Activated CD8-positive, alpha-beta memory T cell treated with anti-CD3 and anti-CD28 coated beads, Interleukin-2, amount 10 ng/mL, durations not matched to agents 7 days and 5 days (primary cell): Measurements from ENCODE around the gene PPFIA1. TPM values are rescaled to one million over a fixed set of nuclear protein-coding genes. Genes with fewer than 3 reads are reported as not detected.

Source experiments
- ATAC-seq: fragments of 150-1000 bp; cut with Tn5 transposase; one replicate; pipeline ENCODE4 v1.10.0; 2021; ENCODE audit warnings: moderate library complexity
- CTCF ChIA-PET: fragments of 350-600 bp; sonication (Branson Sonifier 250); formaldehyde crosslinking; loops from one replicate; lab custom pipeline; 2021; ENCODE audit warnings: antibody characterized with exemption; lab: Charles Lee
- DNase-seq: peaks from one replicate; pipeline ENCODE4 v3.0.0-alpha.2; 2020
- H3K27ac Mint-ChIP-seq: one replicate; pipeline ENCODE4 v1.8.0; 2021; ENCODE audit warnings: mild to moderate bottlenecking, mixed read lengths
- H3K27me3 Mint-ChIP-seq: one replicate; pipeline ENCODE4 v1.8.0; 2021; ENCODE audit warnings: mixed read lengths
- H3K36me3 Mint-ChIP-seq: one replicate; pipeline ENCODE4 v1.8.0; 2021; ENCODE audit warnings: mild to moderate bottlenecking, mixed read lengths
- H3K4me1 Mint-ChIP-seq: one replicate; pipeline ENCODE4 v1.8.0; 2021; ENCODE audit warnings: mixed read lengths
- H3K4me3 Mint-ChIP-seq: one replicate; pipeline ENCODE4 v1.8.0; 2021; ENCODE audit warnings: mild to moderate bottlenecking, moderate library complexity, mixed read lengths
- H3K9me3 Mint-ChIP-seq: one replicate; pipeline ENCODE4 v1.8.0; 2022; ENCODE audit warnings: low read depth, mixed read lengths
- total RNA-seq, 2 experiments: library from RNA; stranded (reverse); gene quantifications; one replicate each; pipeline ENCODE4 v1.2.3, GENCODE V29; 2021

The PPFIA1 gene
- total RNA-seq, 2 experiments from 2014 or later, result 35.7 to 38.7 TPM

DNA sequence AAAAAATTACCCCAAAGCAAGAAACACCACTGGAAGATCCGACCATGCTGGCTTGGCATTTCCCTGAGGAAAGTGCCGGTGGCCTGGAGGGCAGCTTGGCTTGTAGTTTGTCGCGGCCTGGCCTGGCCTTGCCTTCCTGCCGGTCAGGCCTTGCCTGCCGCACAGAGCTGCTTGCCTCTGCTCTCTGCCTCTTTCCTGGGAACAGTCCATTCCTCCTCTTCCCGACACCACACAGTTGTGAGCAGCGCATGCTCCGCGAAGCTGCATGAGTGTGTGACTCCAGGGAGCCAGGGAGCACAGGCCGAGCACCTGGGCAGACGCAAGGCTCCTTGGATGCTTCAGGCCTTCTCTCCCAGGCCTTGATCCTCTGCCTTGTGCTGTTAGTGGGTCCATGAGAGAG, 147.6 kb downstream of the PPFIA1 start:
- H3K4me3 Mint-ChIP-seq, result no peak overlapping the region
- H3K27ac Mint-ChIP-seq, result no peak overlapping the region
- peaks cover 40% of the 10 kb centered on the region for H3K27me3 Mint-ChIP-seq
- DNase-seq (no peak), ATAC-seq (no peak)
- H3K36me3 Mint-ChIP-seq, result no peaks in the 10 kb centered on the region
- H3K9me3 Mint-ChIP-seq, result no peaks in the 10 kb centered on the region
- CTCF ChIA-PET, result interaction anchor here (0.7 to 1.9 kb wide), 2 partner anchors 10 to 37 kb away, joined by 3 to 6 read pairs; no protein-coding TSS in a partner anchor
- H3K4me1 Mint-ChIP-seq, result no peaks in the 10 kb centered on the region

DNA sequence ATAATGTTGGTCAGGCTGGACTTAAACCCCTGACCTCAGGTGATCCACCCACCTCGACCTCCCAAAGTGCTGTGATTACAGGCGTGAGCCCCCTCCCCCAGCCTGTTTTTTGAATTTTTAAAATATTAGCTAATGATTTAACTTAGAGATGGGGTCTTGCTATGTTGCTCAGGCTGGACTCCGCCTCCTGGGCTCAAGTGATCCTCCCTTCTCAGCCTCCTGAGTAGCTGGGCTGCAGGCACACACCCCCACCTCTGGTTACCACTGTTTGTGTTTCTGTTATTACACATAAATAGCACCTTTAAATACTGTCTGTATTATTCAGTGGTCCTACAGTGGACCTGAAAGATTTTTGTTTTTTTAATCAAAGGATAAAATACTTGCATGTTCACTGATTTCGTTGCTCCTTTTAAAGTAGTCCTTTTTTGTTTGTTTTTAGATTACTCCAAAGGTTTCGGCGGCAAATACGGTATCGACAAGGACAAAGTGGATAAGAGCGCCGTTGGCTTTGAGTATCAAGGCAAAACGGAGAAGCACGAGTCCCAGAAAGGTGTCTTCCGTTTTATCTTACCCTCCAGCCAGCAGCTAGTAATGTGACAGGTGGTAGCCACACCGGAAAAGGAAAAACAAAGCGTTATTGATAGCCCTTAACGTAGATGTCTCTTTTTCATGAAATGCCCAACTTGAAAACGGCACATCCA, 149.0 kb downstream of the PPFIA1 start:
- H3K27ac Mint-ChIP-seq, result no peak overlapping the region
- H3K27me3 Mint-ChIP-seq, result peaks cover 37% of the 10 kb centered on the region
- H3K4me3 Mint-ChIP-seq, result no peak overlapping the region
- DNase-seq (no peak), ATAC-seq (no peak)
- peaks cover 10% of the 10 kb centered on the region for H3K4me1 Mint-ChIP-seq
- CTCF ChIA-PET, result interaction anchor here (1.4 to 1.9 kb wide), 2 partner anchors 11 to 21 kb away, joined by 3 to 6 read pairs; no protein-coding TSS in a partner anchor
- no peaks in the 10 kb centered on the region for H3K36me3 Mint-ChIP-seq
- H3K9me3 Mint-ChIP-seq, result no peaks in the 10 kb centered on the region

DNA sequence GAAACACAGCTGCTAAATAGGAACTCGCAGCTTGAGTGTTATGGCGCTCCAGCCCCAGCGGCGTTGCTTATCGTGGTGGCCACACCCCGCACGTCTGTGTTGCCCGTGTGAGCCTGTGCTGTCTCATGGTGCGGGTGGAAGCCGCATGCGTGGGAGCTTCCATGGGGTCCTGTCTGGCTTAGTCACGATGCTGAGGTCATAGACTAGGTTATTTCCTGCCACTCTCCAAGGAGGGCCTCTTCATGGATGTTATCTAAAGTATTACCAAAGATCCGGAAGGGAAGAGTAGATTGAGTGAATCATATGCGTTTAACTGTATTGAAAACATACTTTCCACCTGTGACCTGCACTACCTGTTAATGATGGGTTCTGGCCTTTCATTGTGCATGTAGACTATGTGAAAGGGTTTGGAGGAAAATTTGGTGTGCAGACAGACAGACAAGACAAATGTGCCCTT, 149.5 kb downstream of the PPFIA1 start:
- CTCF ChIA-PET, result interaction anchor here (1.4 kb wide), 1 partner anchor 21 kb away, joined by 3 read pairs; no protein-coding TSS in a partner anchor
- Mint-ChIP-seq H3K9me3 (no peaks in the 10 kb centered on the region), H3K27me3 (peaks cover 35% of the 10 kb centered on the region), H3K36me3 (no peaks in the 10 kb centered on the region), H3K4me3 (no peak overlapping the region), H3K4me1 (peaks cover 16% of the 10 kb centered on the region), H3K27ac (no peak overlapping the region)
- DNase-seq (no peak), ATAC-seq (no peak)

DNA sequence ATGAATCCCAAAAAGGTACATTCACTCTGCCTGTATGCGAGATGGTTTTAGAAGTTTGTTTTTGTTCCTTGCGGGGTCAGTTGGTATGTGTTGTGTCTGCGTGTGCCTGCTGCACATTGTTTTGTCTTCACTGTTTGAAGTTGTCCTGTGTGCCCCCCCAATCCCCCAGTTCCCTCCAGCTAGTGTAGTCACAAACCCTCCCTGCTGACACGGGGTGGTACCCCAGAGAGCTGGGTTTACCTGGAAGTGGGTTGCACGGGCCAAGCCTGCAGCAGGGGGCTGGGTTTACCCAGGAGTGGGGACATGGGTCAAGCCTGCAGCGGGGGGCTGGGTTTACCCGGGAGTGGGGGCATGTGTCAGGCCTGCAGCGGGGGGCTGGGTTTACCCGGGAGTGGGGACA, 150.0 kb downstream of the PPFIA1 start:
- Mint-ChIP-seq H3K4me3 (no peak overlapping the region), H3K4me1 (peaks cover 18% of the 10 kb centered on the region), H3K36me3 (no peaks in the 10 kb centered on the region), H3K9me3 (no peaks in the 10 kb centered on the region), H3K27ac (no peak overlapping the region), H3K27me3 (peaks cover 33% of the 10 kb centered on the region)
- CTCF ChIA-PET, result no interaction called here
- ATAC-seq (no peak), DNase-seq (no peak)

DNA sequence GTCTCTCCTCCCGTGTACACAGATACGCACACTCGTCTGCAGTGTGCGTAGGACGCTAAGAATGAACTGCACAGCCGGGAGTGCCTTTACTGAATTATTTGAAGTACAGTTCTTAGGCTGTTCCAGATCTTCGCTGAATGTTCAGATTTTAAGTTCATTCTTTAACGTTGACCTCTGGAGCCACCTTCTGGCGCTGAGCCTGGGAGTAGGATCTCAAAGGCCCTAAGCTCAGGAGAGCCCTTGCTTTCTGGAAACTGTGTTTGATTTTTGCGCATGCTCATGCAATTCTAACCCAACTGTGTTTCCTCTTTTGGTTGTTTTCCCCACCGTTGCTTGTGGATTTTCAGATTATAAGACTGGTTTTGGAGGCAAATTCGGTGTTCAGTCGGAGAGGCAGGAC, 150.6 kb downstream of the PPFIA1 start:
- no peak for DNase-seq
- Mint-ChIP-seq H3K36me3 (no peaks in the 10 kb centered on the region), H3K9me3 (no peaks in the 10 kb centered on the region), H3K27ac (no peak overlapping the region), H3K27me3 (peaks cover 28% of the 10 kb centered on the region), H3K4me3 (no peak overlapping the region), H3K4me1 (peaks cover 18% of the 10 kb centered on the region)
- no peak for ATAC-seq
- CTCF ChIA-PET, result interaction anchor here (0.9 kb wide), 1 partner anchor 160 kb away, joined by 3 read pairs; no protein-coding TSS in a partner anchor

DNA sequence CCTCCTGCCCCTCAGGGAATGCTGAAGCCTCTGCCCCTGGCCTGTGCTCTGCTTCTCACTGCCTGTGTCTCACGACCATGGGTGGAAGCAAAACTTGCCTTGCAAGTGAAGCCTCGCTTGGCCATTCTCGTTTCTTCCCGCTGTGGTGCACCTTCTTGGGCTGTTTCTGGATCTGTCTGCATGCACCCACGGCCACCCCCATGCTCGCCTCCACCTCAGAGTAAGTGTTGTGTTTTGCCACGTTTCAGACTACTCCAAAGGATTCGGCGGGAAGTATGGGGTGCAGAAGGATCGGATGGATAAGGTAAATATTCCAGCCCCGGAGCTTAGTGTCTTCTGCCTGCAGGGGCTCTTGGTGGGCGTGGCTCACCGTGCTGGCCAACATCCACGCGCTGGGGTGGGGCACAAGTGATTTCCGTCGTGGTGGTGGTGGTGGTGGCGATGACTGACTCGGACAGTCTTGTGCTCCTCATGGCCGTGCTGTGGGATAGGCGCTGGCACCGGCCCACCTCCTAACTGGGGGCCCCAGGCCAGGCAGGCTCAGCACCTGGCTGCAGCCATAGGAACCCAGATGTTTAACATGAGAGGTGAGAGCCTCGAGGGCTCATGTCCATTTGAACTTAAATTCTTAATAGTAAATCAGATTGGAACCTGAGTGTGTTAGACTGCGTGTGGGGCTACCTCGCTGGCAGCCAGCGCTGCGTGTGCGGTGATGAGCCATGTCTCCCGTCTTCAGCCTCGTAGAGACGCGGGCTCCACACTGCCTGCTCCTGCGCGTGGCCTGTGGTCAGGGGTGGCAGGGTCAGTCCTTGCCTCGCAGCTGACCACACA, 152.4 kb downstream of the PPFIA1 start:
- ATAC-seq, result no peak
- Mint-ChIP-seq H3K27me3 (peaks cover 29% of the 10 kb centered on the region), H3K9me3 (no peaks in the 10 kb centered on the region), H3K4me3 (no peak overlapping the region), H3K36me3 (no peaks in the 10 kb centered on the region), H3K27ac (no peak overlapping the region), H3K4me1 (peaks cover 18% of the 10 kb centered on the region)
- no peak for DNase-seq
- CTCF ChIA-PET, result no interaction called here

DNA sequence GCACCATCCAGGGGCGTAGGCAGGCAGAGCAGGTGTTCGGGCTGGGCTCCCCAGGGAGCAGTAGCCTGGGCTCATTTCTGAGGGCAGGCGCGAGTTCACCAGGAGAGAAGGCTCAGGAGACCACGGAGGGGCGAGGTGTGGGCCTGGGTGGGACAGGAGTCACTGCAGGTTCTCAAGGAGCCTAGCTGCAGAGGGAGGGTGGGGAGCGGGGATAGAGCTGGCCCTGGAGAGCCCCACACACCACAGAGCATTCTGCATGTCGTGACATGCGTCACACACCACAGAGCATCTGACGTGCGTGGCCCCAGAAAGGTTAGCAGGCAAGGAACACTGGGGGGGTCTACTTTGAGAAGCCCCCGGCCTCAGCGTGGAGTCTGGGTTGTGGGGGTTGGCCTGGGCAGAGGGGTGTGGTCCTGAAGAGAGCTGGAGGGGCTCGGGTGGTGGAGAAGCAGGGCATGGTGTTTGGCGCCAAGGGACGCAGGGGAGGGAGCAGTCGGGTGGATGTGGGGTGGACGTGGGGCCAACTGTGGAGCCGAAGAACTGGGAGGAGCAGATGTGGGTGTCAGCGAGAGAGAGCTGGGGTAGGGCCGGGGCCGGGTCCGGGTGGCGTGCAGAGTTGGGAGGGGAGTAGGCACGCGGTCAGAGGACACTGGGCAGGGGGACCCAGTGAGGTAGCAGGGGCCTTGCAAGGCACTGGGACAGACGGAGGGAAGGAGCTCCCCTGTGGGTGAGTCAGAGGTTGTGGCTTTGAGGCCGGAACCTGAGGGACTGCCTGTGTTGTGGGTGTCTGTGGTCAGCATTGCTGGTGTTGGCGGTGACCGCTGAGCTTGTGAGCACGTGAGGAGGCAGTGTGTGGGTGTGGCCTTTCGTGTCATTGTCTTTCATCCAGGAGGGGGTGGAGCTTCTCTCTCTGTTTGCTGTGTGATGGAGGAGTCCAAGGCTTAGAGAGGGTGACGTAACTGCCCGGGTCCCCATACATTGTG, 153.3 kb downstream of the PPFIA1 start:
- no peaks in the 10 kb centered on the region for H3K9me3 Mint-ChIP-seq
- H3K27me3 Mint-ChIP-seq, result peaks cover 29% of the 10 kb centered on the region
- H3K27ac Mint-ChIP-seq, result no peak overlapping the region
- ATAC-seq (peak; percentile 63), DNase-seq (peak; percentile 71)
- H3K36me3 Mint-ChIP-seq, result no peaks in the 10 kb centered on the region
- no peak overlapping the region for H3K4me3 Mint-ChIP-seq
- CTCF ChIA-PET, result no interaction called here
- peaks cover 18% of the 10 kb centered on the region for H3K4me1 Mint-ChIP-seq

DNA sequence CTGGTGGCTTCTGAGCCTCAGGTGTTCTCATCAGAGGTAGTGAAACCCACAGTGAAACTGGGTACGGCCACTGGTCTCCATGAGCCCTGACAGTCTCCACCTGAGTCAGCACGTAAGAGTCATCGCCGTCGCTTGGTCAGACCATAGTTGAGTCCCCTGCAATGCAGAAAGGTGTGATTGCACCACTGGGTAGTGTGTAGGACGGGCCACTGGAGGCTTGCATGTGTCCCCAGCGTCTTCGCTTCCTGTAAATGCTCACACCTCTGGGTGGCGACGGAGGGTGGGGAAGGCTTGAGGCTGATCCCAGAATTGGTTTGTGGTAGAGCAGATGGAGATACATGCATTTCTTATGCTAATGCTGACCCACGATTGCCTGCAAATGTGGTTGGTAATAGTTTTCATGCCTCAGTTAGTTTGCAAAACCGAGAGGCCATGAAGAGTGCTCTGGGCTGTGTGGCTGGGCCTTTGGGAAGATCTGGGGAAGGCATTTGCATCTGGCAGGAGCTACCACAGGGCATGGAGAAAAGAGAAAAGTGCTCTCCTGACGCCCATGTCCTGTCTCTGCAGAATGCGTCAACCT, 154.4 kb downstream of the PPFIA1 start:
- Mint-ChIP-seq H3K36me3 (no peaks in the 10 kb centered on the region), H3K4me3 (no peak overlapping the region), H3K9me3 (no peaks in the 10 kb centered on the region), H3K27me3 (peaks cover 29% of the 10 kb centered on the region), H3K27ac (no peak overlapping the region), H3K4me1 (peaks cover 18% of the 10 kb centered on the region)
- DNase-seq, result no peak
- no peak for ATAC-seq
- CTCF ChIA-PET, result no interaction called here

DNA sequence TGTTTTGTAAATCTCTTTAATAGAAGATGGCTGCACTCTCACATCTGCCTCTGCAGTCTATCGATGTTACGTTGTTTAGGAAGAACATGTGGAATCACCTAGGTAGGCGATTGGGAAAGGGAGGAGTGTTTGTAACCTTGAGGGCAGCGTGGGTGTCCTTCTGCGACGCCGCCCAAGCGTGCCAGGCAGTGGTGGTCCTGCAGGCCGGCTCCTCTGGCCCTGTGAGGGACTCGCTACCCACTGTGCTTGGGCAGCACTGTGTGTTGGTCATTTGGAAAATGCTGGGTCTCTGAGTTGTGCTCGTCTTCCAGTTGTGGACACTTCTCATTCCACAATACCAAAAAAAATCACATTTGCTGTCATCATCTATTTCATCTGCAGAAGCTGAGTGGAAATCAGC, 156.9 kb downstream of the PPFIA1 start:
- ATAC-seq (no peak), DNase-seq (no peak)
- H3K27ac Mint-ChIP-seq, result no peak overlapping the region
- H3K27me3 Mint-ChIP-seq, result peaks cover 16% of the 10 kb centered on the region
- H3K4me1 Mint-ChIP-seq, result peaks cover 18% of the 10 kb centered on the region
- H3K9me3 Mint-ChIP-seq, result no peaks in the 10 kb centered on the region
- CTCF ChIA-PET, result no interaction called here
- H3K36me3 Mint-ChIP-seq, result no peaks in the 10 kb centered on the region
- H3K4me3 Mint-ChIP-seq, result no peak overlapping the region

DNA sequence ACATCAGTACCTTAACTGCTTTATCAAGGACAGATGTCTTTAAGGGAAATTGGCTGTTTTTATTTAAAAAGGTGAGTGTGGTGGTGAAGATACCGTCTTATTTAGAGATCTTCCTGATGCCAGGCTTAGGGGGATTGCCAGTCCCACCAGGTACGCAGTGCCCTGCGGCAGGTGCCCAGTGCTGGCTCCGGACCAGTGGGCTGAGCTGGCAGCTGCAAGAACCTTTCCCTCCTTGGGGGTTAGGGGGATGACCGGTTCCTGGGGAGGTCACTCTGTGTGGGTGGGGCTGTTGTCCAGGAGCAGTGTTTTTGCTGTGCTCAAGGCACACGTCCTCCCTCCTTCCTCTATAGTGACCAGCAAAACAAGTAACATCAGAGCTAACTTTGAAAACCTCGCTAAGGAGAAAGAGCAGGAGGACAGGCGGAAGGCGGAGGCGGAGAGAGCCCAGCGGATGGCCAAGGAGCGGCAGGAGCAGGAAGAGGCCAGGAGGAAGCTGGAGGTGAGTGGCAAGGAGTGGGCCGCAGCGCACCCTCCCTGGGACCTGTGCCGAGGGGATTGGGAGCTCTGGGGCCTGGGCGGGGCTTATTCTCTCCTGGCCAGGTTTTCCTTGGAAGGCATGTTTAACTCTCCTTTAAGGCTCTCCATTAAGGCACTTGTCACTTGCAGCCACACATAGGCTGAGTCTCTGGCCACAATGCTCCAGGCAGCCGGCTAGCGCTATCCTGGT, 158.4 kb downstream of the PPFIA1 start:
- CTCF ChIA-PET, result no interaction called here
- H3K27ac Mint-ChIP-seq, result no peak overlapping the region
- H3K9me3 Mint-ChIP-seq, result no peaks in the 10 kb centered on the region
- H3K4me3 Mint-ChIP-seq, result no peak overlapping the region
- H3K4me1 Mint-ChIP-seq, result peaks cover 13% of the 10 kb centered on the region
- DNase-seq (no peak), ATAC-seq (no peak)
- H3K36me3 Mint-ChIP-seq, result no peaks in the 10 kb centered on the region
- H3K27me3 Mint-ChIP-seq, result peaks cover 10% of the 10 kb centered on the region

DNA sequence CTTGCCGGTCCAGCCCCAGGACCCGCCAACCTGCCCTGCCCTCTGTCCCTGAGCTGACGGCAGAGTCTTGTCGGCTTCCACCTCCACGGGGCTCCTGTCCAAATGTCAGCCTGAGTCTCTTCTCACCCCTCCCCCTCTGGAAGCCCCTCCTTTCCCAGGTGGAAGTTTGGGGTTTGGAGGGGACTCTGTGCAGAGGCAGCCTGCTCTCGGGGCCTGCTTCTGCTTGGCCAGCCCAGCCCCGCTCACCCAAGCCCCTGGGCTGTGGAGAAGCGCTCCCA, 158.9 kb downstream of the PPFIA1 start:
- CTCF ChIA-PET, result no interaction called here
- no peaks in the 10 kb centered on the region for H3K9me3 Mint-ChIP-seq
- ATAC-seq, result no peak

DNA sequence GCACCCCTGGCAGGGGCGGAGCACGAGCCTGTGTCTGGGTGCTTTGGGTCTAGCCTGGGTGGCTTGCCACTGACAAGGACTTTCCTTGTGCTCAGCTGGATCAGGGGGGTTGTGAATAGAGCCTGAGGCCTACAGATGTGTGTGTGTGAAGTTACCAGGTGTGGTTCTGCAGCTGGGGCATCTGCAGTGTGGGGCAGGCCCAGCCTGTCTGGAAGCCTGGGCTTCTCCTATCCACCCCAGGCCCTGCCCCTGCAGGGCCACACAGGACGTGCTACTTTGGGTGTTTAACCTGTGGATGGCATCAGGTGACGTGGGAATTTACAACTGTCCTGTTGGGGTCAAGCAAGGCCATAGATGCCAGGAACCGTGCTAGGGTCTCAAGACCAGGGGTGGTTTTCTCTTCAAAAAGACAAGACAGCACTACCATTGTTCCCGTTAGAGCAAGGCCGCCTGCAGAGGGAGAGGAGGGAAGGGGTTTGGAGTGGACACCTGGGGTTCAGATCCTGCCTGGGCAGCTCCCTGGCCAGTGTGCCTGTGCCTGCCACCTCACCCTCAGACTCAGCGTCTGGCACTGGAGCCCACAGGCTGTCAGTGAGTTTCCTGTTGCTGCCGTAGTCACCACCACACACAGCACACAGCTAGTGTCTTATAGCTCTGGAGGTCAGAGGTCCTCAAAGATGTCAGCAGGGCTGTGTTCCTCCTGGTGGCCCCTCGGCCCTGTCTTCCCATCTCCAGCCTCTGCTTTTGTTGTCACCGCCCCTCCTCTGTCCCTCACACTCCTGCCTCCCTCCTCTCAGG, 159.4 kb downstream of the PPFIA1 start:
- Mint-ChIP-seq H3K9me3 (no peaks in the 10 kb centered on the region), H3K27me3 (peaks cover 8% of the 10 kb centered on the region), H3K4me3 (no peak overlapping the region), H3K4me1 (peaks cover 3% of the 10 kb centered on the region), H3K36me3 (no peaks in the 10 kb centered on the region), H3K27ac (no peak overlapping the region)
- CTCF ChIA-PET, result no interaction called here
- ATAC-seq (no peak), DNase-seq (no peak)

More for the DNA sequence above, 158.9 kb downstream of the PPFIA1 start:
- H3K27ac Mint-ChIP-seq, result no peak overlapping the region
- no peak for DNase-seq
- no peak overlapping the region for H3K4me3 Mint-ChIP-seq
- H3K27me3 Mint-ChIP-seq, result peaks cover 10% of the 10 kb centered on the region
- H3K36me3 Mint-ChIP-seq, result no peaks in the 10 kb centered on the region
- H3K4me1 Mint-ChIP-seq, result peaks cover 8% of the 10 kb centered on the region
